ENCODE results near the gene NRXN2.
A peak's percentile ranks its signal among the peaks of the same experiment; 100 is the strongest.

The NRXN2 gene

GRCh38 chr11:64607381-64607985, 115.5 kb downstream of the NRXN2 start:
- Histone ChIP-seq H2AFZ (ENCODE audit: low read length) (no peak overlapping the region), H3K4ac (ENCODE audit: low read length) (no peak overlapping the region), H3K9ac (ENCODE audit: low read depth, low read length, poor library complexity) (peak overlapping the region; percentile 35), H3K14ac (ENCODE audit: low read length) (peak overlapping the region; percentile 73), H4K8ac (ENCODE audit: low read depth, low read length) (no peak overlapping the region), H3K79me1 (ENCODE audit: low read depth, low read length) (no peaks in the 10 kb centered on the region), H2BK12ac (ENCODE audit: low read length) (peak overlapping the region; percentile 6), H3K4me1 (ENCODE audit: control insufficient read depth in 2 of 2, insufficient read depth in 1 of 2, low read depth in 1 of 2, low read length in 2 of 2) (peaks cover 12 to 17% of the 10 kb centered on the region in 2 donors), H2AK5ac (ENCODE audit: low read depth, low read length) (peak overlapping the region; percentile 96), H3K18ac (ENCODE audit: low read length) (peak overlapping the region; percentile 86), H4K91ac (ENCODE audit: low read depth, low read length, poor library complexity) (no peak overlapping the region), H3K36me3 (replicated peaks in 1 of 2; ENCODE audit: control insufficient read depth in 2 of 2, insufficient read depth in 2 of 2, low read length in 2 of 2) (no peaks in the 10 kb centered on the region), H3K4me2 (ENCODE audit: insufficient read depth, low read length, poor library complexity, severe bottlenecking) (no peak overlapping the region), H3K4me3 (ENCODE audit: low read length in 2 of 2) (no peak overlapping the region), H2BK5ac (ENCODE audit: low read length) (no peak overlapping the region), H2BK120ac (ENCODE audit: low read depth, low read length) (peak overlapping the region; percentile 43), H3K23ac (ENCODE audit: low read depth, low read length, poor library complexity) (no peak overlapping the region), H3K27me3 (ENCODE audit: control insufficient read depth in 3 of 3, insufficient read depth in 3 of 3, low read depth in 1 of 3, low read length in 3 of 3) (peaks cover 0 to 2% (median 0%) of the 10 kb centered on the region in 3 experiments), H3K9me3 (replicated peaks in 1 of 2; ENCODE audit: control insufficient read depth in 2 of 2, insufficient read depth in 1 of 2, low read depth in 1 of 2, low read length in 2 of 2) (no peaks in the 10 kb centered on the region), H2BK15ac (ENCODE audit: low read length) (peak overlapping the region; percentile 24), H3K27ac (replicated peaks; ENCODE audit: low read length) (no peak overlapping the region)
- no peak for DNase-seq (ENCODE audit: low spot score)
- no CpG with 5 or more reads among the region's 55 CpGs for WGBS, 2 donors (ENCODE audit: extremely low coverage in 2 of 2, insufficient read length in 2 of 2, insufficient replicate concordance in 1 of 2)

GRCh38 chr11:64606796-64607380, 116.1 kb downstream of the NRXN2 start:
- H2AFZ ChIP-seq (ENCODE audit: low read length) = no peak overlapping the region
- peak overlapping the region; percentile 73 for H3K14ac ChIP-seq (ENCODE audit: low read length)
- H3K4me1 ChIP-seq (ENCODE audit: control insufficient read depth in 2 of 2, insufficient read depth in 1 of 2, low read depth in 1 of 2, low read length in 2 of 2) = peaks cover 12 to 17% of the 10 kb centered on the region in 2 donors
- no peaks in the 10 kb centered on the region for H3K36me3 ChIP-seq (replicated peaks in 1 of 2; ENCODE audit: control insufficient read depth in 2 of 2, insufficient read depth in 2 of 2, low read length in 2 of 2)
- H2BK12ac ChIP-seq (ENCODE audit: low read length) = peak overlapping the region; percentile 6
- H2AK5ac ChIP-seq (ENCODE audit: low read depth, low read length) = peak overlapping the region; percentile 96
- no peak overlapping the region for H4K91ac ChIP-seq (ENCODE audit: low read depth, low read length, poor library complexity)
- H3K4me2 ChIP-seq (ENCODE audit: insufficient read depth, low read length, poor library complexity, severe bottlenecking) = no peak overlapping the region
- no peak overlapping the region for H3K4me3 ChIP-seq (ENCODE audit: low read length in 2 of 2)
- peaks cover 0 to 2% (median 0%) of the 10 kb centered on the region in 3 experiments for H3K27me3 ChIP-seq (ENCODE audit: control insufficient read depth in 3 of 3, insufficient read depth in 3 of 3, low read depth in 1 of 3, low read length in 3 of 3)
- H3K9me3 ChIP-seq (replicated peaks in 1 of 2; ENCODE audit: control insufficient read depth in 2 of 2, insufficient read depth in 1 of 2, low read depth in 1 of 2, low read length in 2 of 2) = no peaks in the 10 kb centered on the region
- no peak overlapping the region for H2BK120ac ChIP-seq (ENCODE audit: low read depth, low read length)
- no CpG with 5 or more reads among the region's 23 CpGs for WGBS, 2 donors (ENCODE audit: extremely low coverage in 2 of 2, insufficient read length in 2 of 2, insufficient replicate concordance in 1 of 2)
- no peak overlapping the region for H3K4ac ChIP-seq (ENCODE audit: low read length)
- H3K18ac ChIP-seq (ENCODE audit: low read length) = peak overlapping the region; percentile 54
- no peak for DNase-seq (ENCODE audit: low spot score)
- no peak overlapping the region for H4K8ac ChIP-seq (ENCODE audit: low read depth, low read length)
- H3K79me1 ChIP-seq (ENCODE audit: low read depth, low read length) = no peaks in the 10 kb centered on the region
- no peak overlapping the region for H2BK5ac ChIP-seq (ENCODE audit: low read length)
- H3K23ac ChIP-seq (ENCODE audit: low read depth, low read length, poor library complexity) = no peak overlapping the region
- no peak overlapping the region for H3K27ac ChIP-seq (replicated peaks; ENCODE audit: low read length)
- H3K9ac ChIP-seq (ENCODE audit: low read depth, low read length, poor library complexity) = peak overlapping the region; percentile 35
- H2BK15ac ChIP-seq (ENCODE audit: low read length) = peak overlapping the region; percentile 23

GRCh38 chr11:64605656-64606585, 117.1 kb downstream of the NRXN2 start:
- Histone ChIP-seq H2BK15ac (ENCODE audit: low read length) (peak overlapping the region; percentile 41), H2AFZ (ENCODE audit: low read length) (no peak overlapping the region), H3K9me3 (replicated peaks in 1 of 2; ENCODE audit: control insufficient read depth in 2 of 2, insufficient read depth in 1 of 2, low read depth in 1 of 2, low read length in 2 of 2) (no peaks in the 10 kb centered on the region), H2BK12ac (ENCODE audit: low read length) (no peak overlapping the region), H3K4me3 (ENCODE audit: low read length in 2 of 2) (no peak overlapping the region), H3K18ac (ENCODE audit: low read length) (peak overlapping the region; percentile 78), H2BK5ac (ENCODE audit: low read length) (no peak overlapping the region), H3K36me3 (replicated peaks in 1 of 2; ENCODE audit: control insufficient read depth in 2 of 2, insufficient read depth in 2 of 2, low read length in 2 of 2) (no peaks in the 10 kb centered on the region), H4K8ac (ENCODE audit: low read depth, low read length) (no peak overlapping the region), H2AK5ac (ENCODE audit: low read depth, low read length) (peak overlapping the region; percentile 78), H2BK120ac (ENCODE audit: low read depth, low read length) (no peak overlapping the region), H3K4me1 (ENCODE audit: control insufficient read depth in 2 of 2, insufficient read depth in 1 of 2, low read depth in 1 of 2, low read length in 2 of 2) (peaks cover 14 to 26% of the 10 kb centered on the region in 2 donors), H3K4me2 (ENCODE audit: insufficient read depth, low read length, poor library complexity, severe bottlenecking) (no peak overlapping the region), H3K27ac (replicated peaks; ENCODE audit: low read length) (no peak overlapping the region), H3K9ac (ENCODE audit: low read depth, low read length, poor library complexity) (no peak overlapping the region), H3K14ac (ENCODE audit: low read length) (no peak overlapping the region), H3K27me3 (ENCODE audit: control insufficient read depth in 3 of 3, insufficient read depth in 3 of 3, low read depth in 1 of 3, low read length in 3 of 3) (peaks cover 0 to 2% (median 0%) of the 10 kb centered on the region in 3 experiments), H4K91ac (ENCODE audit: low read depth, low read length, poor library complexity) (no peak overlapping the region), H3K4ac (ENCODE audit: low read length) (no peak overlapping the region), H3K79me1 (ENCODE audit: low read depth, low read length) (no peaks in the 10 kb centered on the region), H3K23ac (ENCODE audit: low read depth, low read length, poor library complexity) (no peak overlapping the region)
- no CpG with 5 or more reads among the region's 21 CpGs for WGBS, 2 donors (ENCODE audit: extremely low coverage in 2 of 2, insufficient read length in 2 of 2, insufficient replicate concordance in 1 of 2)
- DNase-seq (ENCODE audit: low spot score) = no peak

GRCh38 chr11:64605244-64605560, 117.8 kb downstream of the NRXN2 start:
- H3K4ac ChIP-seq (ENCODE audit: low read length) = no peak overlapping the region
- H3K9ac ChIP-seq (ENCODE audit: low read depth, low read length, poor library complexity) = no peak overlapping the region
- no peak for DNase-seq (ENCODE audit: low spot score)
- H3K23ac ChIP-seq (ENCODE audit: low read depth, low read length, poor library complexity) = peak overlapping the region; percentile 69
- H3K36me3 ChIP-seq (replicated peaks in 1 of 2; ENCODE audit: control insufficient read depth in 2 of 2, insufficient read depth in 2 of 2, low read length in 2 of 2) = no peaks in the 10 kb centered on the region
- H3K18ac ChIP-seq (ENCODE audit: low read length) = peak overlapping the region; percentile 55
- peaks cover 0 to 2% (median 0%) of the 10 kb centered on the region in 3 experiments for H3K27me3 ChIP-seq (ENCODE audit: control insufficient read depth in 3 of 3, insufficient read depth in 3 of 3, low read depth in 1 of 3, low read length in 3 of 3)
- H3K79me1 ChIP-seq (ENCODE audit: low read depth, low read length) = no peaks in the 10 kb centered on the region
- no peak overlapping the region for H3K27ac ChIP-seq (replicated peaks; ENCODE audit: low read length)
- peaks cover 14 to 29% of the 10 kb centered on the region in 2 donors for H3K4me1 ChIP-seq (ENCODE audit: control insufficient read depth in 2 of 2, insufficient read depth in 1 of 2, low read depth in 1 of 2, low read length in 2 of 2)
- no peak overlapping the region for H4K8ac ChIP-seq (ENCODE audit: low read depth, low read length)
- no peak overlapping the region for H4K91ac ChIP-seq (ENCODE audit: low read depth, low read length, poor library complexity)
- H2BK12ac ChIP-seq (ENCODE audit: low read length) = no peak overlapping the region
- peak overlapping the region; percentile 41 for H2BK15ac ChIP-seq (ENCODE audit: low read length)
- H3K4me2 ChIP-seq (ENCODE audit: insufficient read depth, low read length, poor library complexity, severe bottlenecking) = no peak overlapping the region
- no CpG with 5 or more reads among the region's 10 CpGs for WGBS, 2 donors (ENCODE audit: extremely low coverage in 2 of 2, insufficient read length in 2 of 2, insufficient replicate concordance in 1 of 2)
- H3K4me3 ChIP-seq (ENCODE audit: low read length in 2 of 2) = no peak overlapping the region
- H3K9me3 ChIP-seq (replicated peaks in 1 of 2; ENCODE audit: control insufficient read depth in 2 of 2, insufficient read depth in 1 of 2, low read depth in 1 of 2, low read length in 2 of 2) = no peaks in the 10 kb centered on the region
- H2AK5ac ChIP-seq (ENCODE audit: low read depth, low read length) = peak overlapping the region; percentile 78
- H2BK120ac ChIP-seq (ENCODE audit: low read depth, low read length) = no peak overlapping the region
- H2BK5ac ChIP-seq (ENCODE audit: low read length) = no peak overlapping the region
- H3K14ac ChIP-seq (ENCODE audit: low read length) = no peak overlapping the region
- no peak overlapping the region for H2AFZ ChIP-seq (ENCODE audit: low read length)

All from neuronal stem cell (in vitro differentiated cells).